Epithelial cell of proximal tubule (primary cell): Measurements from ENCODE around the gene CEP112. TPM values are rescaled to one million over a fixed set of nuclear protein-coding genes. Genes with fewer than 3 reads are reported as not detected.

Experiments
- DNase-seq: peaks from one replicate; pipeline ENCODE4 v3.0.0-alpha.2; 2011; ENCODE audit warnings: low read depth
- H3K4me3 ChIP-seq: 2 replicates; pipeline ENCODE4 v1.5.1; 2011; ENCODE audit warnings: low read depth, mild to moderate bottlenecking, low read length
- CTCF ChIP-seq: conservative IDR thresholded peaks from 2 replicates; pipeline ENCODE4 v1.5.1; 2012; ENCODE audit warnings: low read depth, mild to moderate bottlenecking, low read length
- total RNA-seq: library from RNA; depleted of rRNA; stranded (reverse); fragments of >200 nt; gene quantifications from 2 replicates; pipeline ENCODE4 v1.2.3, GENCODE V29; 2015

The CEP112 gene
- total RNA-seq, 1 donor from 2014 or later: 4.7 TPM

- H3K4me3 ChIP-seq: no peak overlapping the region
- no peak for DNase-seq
- no peak for TF ChIP-seq CTCF
Observed at GRCh38 chr17:65975878-65976277, 216.1 kb downstream of the CEP112 start.

- TF ChIP-seq CTCF: no peak
- DNase-seq: no peak
- no peak overlapping the region for H3K4me3 ChIP-seq
Observed at GRCh38 chr17:65973237-65973636, 218.7 kb downstream of the CEP112 start.

- no peak for TF ChIP-seq CTCF
- DNase-seq: no peak
- H3K4me3 ChIP-seq: no peak overlapping the region
Observed at GRCh38 chr17:65967372-65967771, 224.6 kb downstream of the CEP112 start.

GRCh38 chr17:65966072-65966695 is 225.7 kb downstream of the CEP112 start:
- TF ChIP-seq CTCF: no peak
- DNase-seq: no peak

GRCh38 chr17:65963179-65963578 is 228.8 kb downstream of the CEP112 start:
- H3K4me3 ChIP-seq: no peak overlapping the region
- no peak for DNase-seq
- TF ChIP-seq CTCF: no peak

More at GRCh38 chr17:65966072-65966695, 225.7 kb downstream of the CEP112 start:
- no peak overlapping the region for H3K4me3 ChIP-seq

GRCh38 chr17:65959630-65960029 is 232.3 kb downstream of the CEP112 start:
- DNase-seq: no peak
- no peak overlapping the region for H3K4me3 ChIP-seq
- no peak for TF ChIP-seq CTCF

- no peak for DNase-seq
- H3K4me3 ChIP-seq: no peak overlapping the region
- no peak for TF ChIP-seq CTCF
Observed at GRCh38 chr17:65956814-65957213, 235.1 kb downstream of the CEP112 start.
